GM11168 (cell line): ENCODE measurements around the gene GNB1L.

ENCODE experiments used
- in situ Hi-C: fragments of 300-500 bp; cut with MboI; formaldehyde crosslinking; loops from one replicate; pipeline ENCODE4 v1.12.0; 2022; ENCODE audit warnings: low sequenced_read_pairs; ENCODE audit not compliant: unreplicated experiment

The GNB1L gene

DNA sequence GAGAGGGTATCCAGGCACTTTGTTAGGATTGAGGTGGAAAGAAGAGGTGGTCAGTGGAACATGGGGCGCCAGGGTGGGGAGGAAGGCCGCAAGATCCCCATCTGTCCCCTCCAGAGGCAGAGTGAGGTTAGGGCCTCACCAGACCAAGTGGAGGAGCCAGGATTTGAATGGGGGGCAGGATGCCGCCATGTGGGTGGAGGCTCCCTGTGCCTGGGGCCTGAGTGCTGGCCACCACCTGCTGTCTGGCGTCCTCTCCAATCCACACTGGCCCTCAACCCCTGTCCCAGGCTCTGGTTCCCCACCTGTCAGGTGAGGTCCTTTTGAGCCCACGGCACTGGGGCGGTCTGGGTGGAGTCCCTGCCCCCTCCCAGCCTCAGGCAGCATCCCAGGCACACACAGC lies 111.6 kb downstream of the GNB1L start:
- in situ Hi-C loops, result no loop called here

DNA sequence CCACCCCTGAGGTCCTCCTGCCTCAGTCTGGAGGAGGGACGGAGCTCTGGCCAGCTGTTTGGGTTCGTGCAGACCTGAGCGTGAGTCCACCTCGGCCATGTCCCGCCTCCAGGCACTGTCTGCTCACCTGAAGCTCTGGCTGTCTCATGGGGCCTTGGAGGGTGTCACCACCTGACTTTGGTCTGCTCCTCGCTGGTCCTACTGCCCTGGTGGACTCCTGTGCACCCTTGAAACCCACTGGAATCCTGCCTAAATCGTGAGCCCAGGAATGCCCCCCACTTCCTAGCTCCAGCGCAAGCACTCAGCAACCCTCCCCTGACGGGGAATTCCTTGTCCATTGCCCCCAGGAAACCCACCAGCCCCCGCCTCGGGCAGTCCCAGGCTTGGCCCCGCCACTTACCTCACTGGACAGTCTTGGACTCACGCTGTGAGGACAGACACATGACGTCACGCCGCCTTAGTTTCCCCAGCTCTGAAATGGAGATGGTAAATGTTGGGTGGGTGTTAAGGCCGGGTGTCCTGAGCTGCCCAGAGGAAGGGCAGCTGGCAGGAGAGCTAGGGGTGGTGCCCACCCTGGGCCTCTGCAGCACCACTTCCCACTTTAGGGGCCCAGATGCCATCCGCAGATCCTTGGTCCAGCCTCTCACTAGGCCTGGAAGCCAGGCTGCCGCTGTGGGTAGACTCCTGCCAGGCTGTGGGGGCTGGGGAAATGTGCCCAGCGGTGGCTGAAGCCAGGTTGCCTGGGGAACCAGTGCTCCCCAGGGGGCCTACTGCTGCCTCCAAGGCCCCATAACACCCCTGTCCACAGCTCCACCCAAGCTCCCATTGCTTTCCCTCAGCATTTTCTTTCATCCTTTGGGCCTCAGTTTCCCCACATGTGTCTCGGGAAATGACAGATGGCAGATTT lies 112.3 kb downstream of the GNB1L start:
- in situ Hi-C loops, result no loop called here

DNA sequence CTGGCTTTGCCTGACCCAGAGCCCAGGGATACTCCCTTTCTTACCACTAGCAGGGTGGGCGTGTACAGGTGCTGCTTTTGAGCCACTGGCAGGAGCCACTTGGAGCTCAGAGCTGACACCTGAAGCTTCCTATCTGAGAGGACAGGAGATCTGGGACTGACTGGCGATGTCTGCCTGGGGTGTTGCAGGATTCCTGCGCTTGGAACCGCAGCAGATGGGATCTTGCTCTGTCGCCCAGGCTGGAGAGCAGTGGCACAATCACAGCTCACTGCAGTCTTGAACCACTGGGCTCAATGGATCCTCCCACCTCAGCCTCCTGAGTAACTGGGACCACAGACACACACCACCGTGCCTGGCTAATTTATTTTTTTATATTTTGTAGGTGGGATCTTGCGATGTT lies 113.6 kb downstream of the GNB1L start:
- in situ Hi-C loops, result no loop called here

DNA sequence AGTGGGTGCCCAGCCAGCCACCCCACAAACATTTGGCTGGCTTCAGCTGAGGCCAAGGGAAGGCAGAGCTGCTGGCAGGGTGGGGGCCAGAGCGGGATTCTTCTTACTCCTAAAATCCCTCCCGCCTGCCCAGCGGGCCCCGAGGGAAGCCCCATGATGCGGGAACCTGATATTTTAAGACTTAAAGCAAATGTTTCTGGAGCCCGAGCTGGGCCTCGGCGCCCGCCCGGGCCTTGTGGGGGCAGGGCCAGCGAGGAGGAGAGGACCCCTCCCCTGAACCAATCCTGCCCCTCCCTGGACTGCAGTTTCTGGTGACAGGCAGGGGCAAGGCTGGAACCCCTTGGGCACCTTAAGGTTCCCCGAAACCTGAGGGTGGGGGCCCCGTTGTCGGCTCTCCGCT lies 114.1 kb downstream of the GNB1L start:
- in situ Hi-C loops, result no loop called here

DNA sequence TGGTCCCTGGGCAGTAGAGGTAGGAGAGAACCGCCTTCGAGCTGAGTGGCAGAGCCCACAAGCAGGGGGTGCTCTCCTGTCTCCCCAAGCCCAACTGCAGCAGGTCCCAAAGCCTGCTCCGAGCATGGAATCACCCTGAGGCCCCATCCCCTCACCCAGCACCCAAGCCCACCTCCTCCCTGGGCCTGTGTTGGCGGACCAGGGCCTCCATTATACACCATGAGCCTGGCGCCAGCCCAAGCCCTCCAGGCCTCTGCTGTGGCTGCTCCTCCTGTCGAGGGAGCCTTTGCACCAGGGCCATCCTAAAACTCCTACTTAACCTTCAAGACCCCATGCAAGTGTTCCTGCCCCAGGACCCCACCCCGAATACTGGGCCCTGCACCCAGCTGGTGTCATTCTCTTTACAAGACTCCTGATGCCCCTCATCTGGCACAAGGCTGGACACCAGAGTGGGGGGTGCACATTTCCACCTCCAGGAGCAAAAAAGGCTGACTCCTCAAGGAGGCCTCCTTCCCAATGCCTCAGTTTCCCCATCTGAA lies 114.7 kb downstream of the GNB1L start:
- in situ Hi-C loops, result no loop called here

DNA sequence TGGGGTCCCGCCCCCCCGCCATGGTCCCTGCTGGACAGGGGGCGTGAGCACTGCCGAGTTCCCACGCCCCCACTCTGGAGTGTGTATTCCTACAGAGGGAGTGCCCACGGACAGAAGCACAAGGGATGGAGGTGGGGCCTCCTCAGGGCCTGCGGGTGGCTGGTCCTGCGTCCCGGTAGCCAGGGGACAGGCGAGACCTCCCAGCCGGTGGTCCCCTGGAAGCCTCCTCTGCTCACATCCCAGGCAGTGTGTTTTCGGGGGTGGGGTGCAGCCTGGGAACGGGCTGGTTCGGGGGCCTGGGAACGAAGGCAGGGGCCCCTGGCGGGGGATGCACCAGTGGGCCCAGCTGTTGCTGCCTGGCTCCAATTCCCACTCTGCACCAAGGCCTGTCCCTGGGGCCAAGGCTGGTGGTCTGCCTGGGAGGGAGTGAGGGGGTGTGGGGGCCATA lies 115.2 kb downstream of the GNB1L start:
- in situ Hi-C loops, result no loop called here

DNA sequence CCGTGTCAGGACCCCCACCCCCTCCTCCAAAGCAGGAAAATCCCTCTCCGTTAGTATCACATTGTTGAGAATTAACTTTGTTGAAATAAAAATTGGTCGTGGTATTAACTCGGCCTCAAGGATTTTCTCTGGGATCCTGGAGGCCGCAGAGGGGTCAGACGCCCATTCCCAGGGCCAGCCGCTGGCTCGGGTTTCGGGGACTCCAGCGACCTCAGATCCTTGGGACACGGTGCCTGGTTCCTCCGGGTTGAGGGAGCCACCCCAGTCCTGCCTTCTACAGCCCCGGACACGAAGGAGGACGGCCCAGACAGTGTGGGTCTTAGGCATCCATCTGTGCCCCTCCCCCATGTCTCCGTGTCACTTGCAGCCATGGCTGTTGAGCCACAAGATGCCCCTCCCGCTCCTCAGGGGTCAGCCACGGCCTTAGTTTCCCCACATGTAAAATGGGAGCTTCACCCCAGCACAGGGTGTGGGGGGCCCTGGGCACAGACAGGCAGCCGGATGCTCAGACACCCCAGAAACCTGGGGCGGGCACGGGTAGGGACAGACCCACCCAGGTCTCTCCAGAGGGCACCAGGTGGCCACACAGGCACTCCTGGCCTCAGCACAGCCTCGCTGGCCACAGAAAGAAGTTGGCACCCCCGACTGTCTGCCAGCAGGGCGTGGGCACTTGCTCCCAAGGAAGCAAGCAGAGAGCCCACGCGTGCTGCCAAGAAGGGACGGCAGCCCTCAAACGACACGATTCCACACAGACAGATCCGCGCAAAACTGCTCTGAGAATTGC lies 115.8 kb downstream of the GNB1L start:
- in situ Hi-C loops, result no loop called here

DNA sequence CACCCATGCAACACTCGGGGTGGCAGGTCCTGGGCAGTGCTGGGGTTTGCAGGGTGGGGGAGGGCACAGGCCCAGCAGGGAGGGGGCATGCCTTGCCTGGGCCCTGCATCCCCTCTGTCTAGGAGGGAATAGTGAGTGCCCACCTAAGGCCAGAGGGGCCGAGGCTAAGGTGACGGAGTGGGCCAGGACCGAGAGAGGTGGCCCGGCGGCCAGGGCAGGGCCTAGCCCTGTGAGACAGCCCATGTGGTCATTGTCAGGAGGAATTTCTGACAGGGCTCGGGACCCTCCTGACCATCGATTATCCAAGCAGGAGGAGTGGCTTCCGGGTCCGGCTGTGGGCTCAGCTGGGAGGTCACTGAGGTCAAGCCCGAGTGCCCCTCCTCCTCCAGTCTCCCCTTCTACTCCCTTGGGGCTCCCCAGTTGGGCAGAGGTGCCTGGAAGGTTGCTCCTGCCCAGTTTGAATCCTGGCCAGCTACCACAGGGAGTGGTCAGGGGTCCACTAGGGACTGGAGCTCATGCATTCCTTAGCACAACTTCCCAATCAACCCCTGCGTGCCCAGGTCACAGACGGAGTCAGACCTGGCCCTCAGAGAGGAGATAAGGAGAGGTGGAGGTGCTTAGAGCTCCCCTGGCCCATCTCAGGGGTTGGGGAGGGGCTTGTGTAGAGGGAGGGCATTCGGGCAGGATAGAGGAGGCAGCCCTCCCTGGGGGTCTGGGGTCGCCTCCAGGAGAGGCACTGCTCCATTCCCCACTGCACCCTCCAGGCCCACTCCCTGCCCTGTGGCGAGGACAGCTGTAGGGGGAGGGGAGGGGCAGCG lies 116.6 kb downstream of the GNB1L start:
- in situ Hi-C loops, result no loop called here

DNA sequence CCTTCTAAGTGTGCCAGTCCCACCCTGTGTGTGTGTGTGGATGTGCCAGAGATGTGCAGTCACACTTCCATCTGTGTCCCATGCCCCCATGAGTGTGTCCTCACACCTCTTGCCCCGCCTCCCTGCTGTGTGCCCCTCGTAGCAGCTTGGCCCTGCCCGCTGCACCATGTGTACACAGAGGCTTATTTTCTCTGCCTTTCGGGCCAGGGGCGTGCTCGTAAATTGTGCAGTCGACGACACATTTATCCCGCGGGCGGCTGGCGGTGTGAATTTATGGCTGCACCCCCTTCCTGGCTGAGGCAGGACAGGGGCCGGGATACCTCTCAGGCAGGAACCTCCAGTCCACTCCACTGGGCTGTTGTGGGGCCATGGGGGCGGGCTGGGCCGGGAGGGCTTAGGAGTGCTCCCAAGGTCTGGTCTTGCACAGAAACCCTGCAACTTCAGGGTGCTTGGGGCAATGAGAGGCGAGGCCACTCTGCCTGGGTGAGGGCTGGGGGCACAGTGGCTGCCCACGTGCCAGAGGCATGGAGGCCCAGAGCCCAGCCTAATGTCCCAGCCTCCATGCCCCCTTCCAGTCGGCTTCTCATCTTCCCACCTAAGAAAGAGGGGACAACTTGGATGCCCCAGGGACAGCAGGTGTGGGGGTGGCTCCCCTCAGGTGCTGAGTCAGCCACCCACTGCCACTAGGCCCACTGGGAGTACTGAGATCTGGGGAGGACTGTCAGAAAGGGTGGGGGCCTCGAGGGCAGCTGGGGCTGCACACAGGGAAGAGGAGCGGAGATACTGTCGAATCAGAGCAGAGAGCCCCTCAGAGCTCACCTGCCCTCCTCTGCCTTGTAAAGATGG lies 118.8 kb downstream of the GNB1L start:
- in situ Hi-C loops, result no loop called here

DNA sequence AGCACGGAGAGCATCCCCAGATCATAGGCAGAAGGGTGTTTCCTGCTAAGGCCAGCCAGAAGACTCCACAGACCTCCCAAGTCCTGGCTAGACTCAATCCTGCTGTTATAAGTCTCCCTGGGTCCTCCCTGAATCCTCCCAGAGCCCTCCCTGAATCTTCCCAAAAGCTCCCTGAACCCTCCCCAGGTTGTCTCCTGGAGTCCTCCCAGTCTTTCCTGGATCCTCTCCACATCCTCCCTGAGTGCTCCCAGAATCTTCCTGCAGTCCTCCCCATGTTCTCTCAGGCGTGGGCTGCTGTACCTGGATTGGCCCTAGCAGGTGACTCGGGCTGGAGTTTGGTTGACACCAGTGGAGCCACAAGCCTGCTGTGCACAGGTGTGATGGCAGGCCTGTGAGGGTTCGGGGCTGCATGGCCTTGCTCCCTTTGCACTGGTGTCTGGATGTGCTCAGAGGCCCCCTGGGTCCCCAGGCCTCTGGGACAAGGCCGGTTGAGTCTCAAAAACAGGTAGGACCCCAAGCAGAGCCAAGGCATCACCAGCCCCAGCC lies 119.8 kb downstream of the GNB1L start:
- in situ Hi-C loops, result no loop called here

DNA sequence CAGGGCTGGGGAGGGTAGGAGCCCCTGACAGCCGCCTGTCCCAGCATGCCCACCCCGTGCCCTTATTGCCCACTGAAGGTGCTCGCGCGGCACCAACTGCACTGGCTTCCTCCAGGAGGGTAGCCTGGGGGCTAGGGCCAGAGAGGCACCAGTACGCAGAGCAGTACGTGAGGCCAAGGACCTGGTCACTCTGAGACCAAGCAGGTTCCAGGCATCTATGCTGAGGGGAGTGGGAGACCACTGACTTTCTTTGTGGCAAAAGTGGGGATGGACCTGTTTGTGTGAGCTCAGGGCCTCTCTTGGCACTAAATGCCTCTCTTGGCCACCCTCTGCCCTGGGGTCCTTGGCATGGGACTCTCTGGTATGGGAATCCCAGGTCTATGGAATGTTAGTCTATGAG lies 120.5 kb downstream of the GNB1L start:
- in situ Hi-C loops, result no loop called here

DNA sequence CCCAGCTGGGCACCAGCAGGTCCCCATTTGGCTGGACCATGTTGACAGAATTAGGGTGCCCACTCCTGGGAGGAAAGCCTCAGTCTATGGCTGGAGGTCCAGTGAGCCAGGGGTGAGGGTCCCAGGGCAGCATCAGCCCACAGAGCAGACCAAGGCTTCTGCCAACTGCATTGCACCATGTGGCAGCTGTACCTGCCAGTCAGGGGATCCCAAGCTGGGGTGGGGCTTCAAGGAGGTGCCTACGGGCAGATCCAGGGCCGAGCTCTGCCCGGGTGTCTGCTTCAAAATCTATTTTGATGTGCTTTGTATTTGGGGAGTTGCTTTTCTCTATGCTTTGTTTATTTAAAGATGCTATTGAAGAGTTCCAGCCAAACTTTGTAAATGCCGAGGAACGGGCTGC lies 120.9 kb downstream of the GNB1L start:
- in situ Hi-C loops, result no loop called here
